SK-N-MC (cell line): ENCODE results near the gene HOXC4.

ENCODE experiments used
- EZH2 ChIP-seq: fragments of 200-600 bp; sonication (generic); IDR thresholded peaks from one replicate; pipeline ENCODE4 v1.6.1; 2017; ENCODE audit warnings: antibody characterized with exemption
- FOXP2 ChIP-seq: optimal IDR thresholded peaks from 2 replicates; pipeline ENCODE3; 2011; ENCODE audit warnings: mild to moderate bottlenecking, moderate library complexity; ENCODE audit not compliant: insufficient read depth; ENCODE audit errors: extremely low read length, control extremely low read depth
- POLR2AphosphoS5 ChIP-seq: IDR thresholded peaks from 2 replicates; pipeline ENCODE4 v1.6.1; 2012; ENCODE audit warnings: mild to moderate bottlenecking, low read depth, low read length, borderline replicate concordance

GRCh38 chr12:54041097-54041690, 12.4 kb upstream of the HOXC4 start:
- TF ChIP-seq EZH2 (no peak), POLR2AphosphoS5 (no peak), FOXP2 (no peak)
